HCT116 (cell line): ENCODE data around the gene HK2. TPM values are rescaled to one million over a fixed set of nuclear protein-coding genes. Genes with fewer than 3 reads are reported as not detected.

Experiments used
- ATAC-seq: fragments of 200-7000 bp; cut with Tn5 transposase; 2 replicates; pipeline ENCODE4 v1.9.1; 2020; ENCODE audit warnings: mild to moderate bottlenecking, moderate library complexity
- BruUV-seq: library from RNA; stranded (reverse); fragments of 400-500 nt; replicated peaks from 2 replicates; lab custom pipeline; 2021; lab: Mats Ljungman, UMichigan
- CTCF ChIA-PET: fragments of 300-600 bp; sonication (Branson Sonifier 250); formaldehyde crosslinking; loops from one replicate; lab custom pipeline; 2021; ENCODE audit warnings: antibody characterized with exemption; lab: Charles Lee
- POLR2A ChIA-PET: fragments of 300-600, 350-600 bp; sonication (Branson Sonifier 250); formaldehyde crosslinking; loops from one replicate; lab custom pipeline; 2021; ENCODE audit warnings: antibody characterized with exemption; lab: Charles Lee
- RAD21 ChIA-PET, 2 experiments: fragments of 300-600 bp; sonication (Branson Sonifier 250); formaldehyde crosslinking; loops; one replicate each; lab custom pipeline; 2023; ENCODE audit warnings: low total read pairs in 2 of 2; ENCODE audit not compliant: uncharacterized antibody in 2 of 2, unreplicated experiment in 2 of 2, low non-redundant PET in 1 of 2; lab: Charles Lee
- DNase-seq: peaks from one replicate; pipeline ENCODE4 v3.0.0-alpha.2; 2010; ENCODE audit warnings: low read depth, low spot score
- H2AFZ ChIP-seq: fragments of 200-600 bp; shearing (Covaris generic), sonication (generic); 2 replicates; pipeline ENCODE4 v1.6.1; 2017; ENCODE audit warnings: low read depth, mixed run types, mixed read lengths, antibody characterized with exemption, low read length; ENCODE audit not compliant: poor library complexity, severe bottlenecking
- H3K27ac ChIP-seq: 2 replicates; pipeline ENCODE4 v1.5.1; 2012; ENCODE audit warnings: low read depth, low read length
- H3K27me3 ChIP-seq: fragments of 200-600 bp; sonication (generic); 2 replicates; pipeline ENCODE4 v1.6.1; 2016; ENCODE audit warnings: mixed run types, low read length, mixed read lengths; ENCODE audit not compliant: insufficient read depth
- H3K36me3 ChIP-seq, 2 experiments: fragments of 200-500 bp in 1 of 2; fragments of 200-600 bp in 1 of 2; sonication (Bioruptor generic) in 1 of 2; sonication (generic) in 1 of 2; 2 replicates each; pipeline versions ENCODE4 v1.5.1 to v1.6.1; 2014 to 2016; ENCODE audit warnings: low read length in 2 of 2, inconsistent platforms in 1 of 2, mixed read lengths in 1 of 2, mixed run types in 1 of 2; ENCODE audit not compliant: insufficient read depth in 2 of 2, control insufficient read depth in 1 of 2
- H3K4me1 ChIP-seq, 2 experiments: fragments of 200-600 bp in 1 of 2; sonication (generic) in 1 of 2; 2 replicates each; pipeline versions ENCODE4 v1.5.1 to v1.6.1; 2012 to 2017; ENCODE audit warnings: low read length in 2 of 2, inconsistent platforms in 1 of 2, mild to moderate bottlenecking in 1 of 2, mixed read lengths in 1 of 2, mixed run types in 1 of 2, moderate library complexity in 1 of 2; ENCODE audit not compliant: insufficient read depth in 2 of 2, control insufficient read depth in 1 of 2
- H3K4me2 ChIP-seq: fragments of 200-600 bp; sonication (generic); 2 replicates; pipeline ENCODE4 v1.6.1; 2017; ENCODE audit warnings: mixed run types, low read length, mixed read lengths
- H3K4me3 ChIP-seq, 2 experiments: fragments of 200-600 bp in 1 of 2; sonication (generic) in 1 of 2; replicated peaks in 1 of 2; 2 replicates each; pipeline ENCODE4 v1.5.1; 2011 to 2016; ENCODE audit warnings: low read length in 2 of 2, control low read depth in 1 of 2, low read depth in 1 of 2, mild to moderate bottlenecking in 1 of 2, mixed read lengths in 1 of 2, mixed run types in 1 of 2
- H3K79me2 ChIP-seq: fragments of 200-600 bp; sonication (generic); 2 replicates; pipeline ENCODE4 v1.6.1; 2017; ENCODE audit warnings: mild to moderate bottlenecking, mixed run types, low read length, moderate library complexity, mixed read lengths; ENCODE audit not compliant: insufficient read depth
- H3K9ac ChIP-seq: fragments of 200-600 bp; sonication (generic); 2 replicates; pipeline ENCODE4 v1.6.1; 2016; ENCODE audit warnings: low read length, mixed read lengths
- H3K9me2 ChIP-seq: fragments of 200-600 bp; sonication (generic), shearing (Covaris generic); 2 replicates; pipeline ENCODE4 v1.6.1; 2017; ENCODE audit warnings: mixed run types, mild to moderate bottlenecking, moderate library complexity; ENCODE audit not compliant: insufficient read depth
- H3K9me3 ChIP-seq, 2 experiments: fragments of 200-500 bp in 1 of 2; fragments of 200-600 bp in 1 of 2; sonication (Bioruptor generic) in 1 of 2; sonication (generic) in 1 of 2; 2 replicates each; pipeline ENCODE4 v1.6.1; 2014 to 2017; ENCODE audit warnings: low read length in 2 of 2, mixed read lengths in 2 of 2, inconsistent platforms in 1 of 2, low read depth in 1 of 2, mild to moderate bottlenecking in 1 of 2, mixed run types in 1 of 2, moderate library complexity in 1 of 2; ENCODE audit not compliant: control insufficient read depth in 1 of 2, insufficient read depth in 1 of 2
- H4K20me1 ChIP-seq: fragments of 200-600 bp; sonication (generic), shearing (Covaris generic); 2 replicates; pipeline ENCODE4 v1.6.1; 2017; ENCODE audit warnings: mixed run types, mild to moderate bottlenecking, moderate library complexity; ENCODE audit not compliant: insufficient read depth
- CBX3 ChIP-seq: IDR thresholded peaks from 2 replicates; pipeline ENCODE4 v1.6.1; 2012; ENCODE audit warnings: low read depth
- CEBPB ChIP-seq: IDR thresholded peaks from 2 replicates; pipeline ENCODE4 v1.6.1; 2012; ENCODE audit warnings: low read depth
- EGR1 ChIP-seq: IDR thresholded peaks from 2 replicates; pipeline ENCODE4 v1.6.1; 2012; ENCODE audit warnings: low read depth
- ELF1 ChIP-seq: IDR thresholded peaks from 2 replicates; pipeline ENCODE4 v1.6.1; 2012; ENCODE audit warnings: low read depth, borderline replicate concordance
- EZH2 ChIP-seq: fragments of 200-600 bp; sonication (generic); IDR thresholded peaks from 2 replicates; pipeline ENCODE4 v1.6.1; 2017; ENCODE audit warnings: antibody characterized with exemption, mixed run types
- EZH2phosphoT487 ChIP-seq: fragments of 200-600 bp; IDR thresholded peaks from 2 replicates; pipeline ENCODE4 v1.6.1; 2018; ENCODE audit warnings: antibody characterized with exemption, borderline replicate concordance
- FOSL1 ChIP-seq: IDR thresholded peaks from 2 replicates; pipeline ENCODE4 v1.6.1; 2012; ENCODE audit warnings: low read depth
- POLR2A ChIP-seq: IDR thresholded peaks from 2 replicates; pipeline ENCODE4 v1.7.0; 2011; ENCODE audit warnings: borderline replicate concordance; ENCODE audit not compliant: insufficient read depth, insufficient read length; ENCODE audit errors: extremely low read depth
- RAD21 ChIP-seq: IDR thresholded peaks from 2 replicates; pipeline ENCODE4 v1.6.1; 2012; ENCODE audit warnings: low read depth, mild to moderate bottlenecking
- SIN3A ChIP-seq: IDR thresholded peaks from 2 replicates; pipeline ENCODE4 v1.6.1; 2012; ENCODE audit warnings: low read depth
- SP1 ChIP-seq: IDR thresholded peaks from 2 replicates; pipeline ENCODE4 v1.6.1; 2012; ENCODE audit warnings: low read depth
- SRF ChIP-seq: IDR thresholded peaks from 2 replicates; pipeline ENCODE4 v1.6.1; 2012; ENCODE audit warnings: low read depth
- TCF7L2 ChIP-seq: IDR thresholded peaks from 2 replicates; pipeline ENCODE4 v1.7.0; 2011; ENCODE audit warnings: borderline replicate concordance, inconsistent platforms; ENCODE audit not compliant: insufficient read depth, insufficient read length; ENCODE audit errors: extremely low read depth
- YY1 ChIP-seq: IDR thresholded peaks from 2 replicates; pipeline ENCODE4 v1.6.1; 2011; ENCODE audit warnings: low read length, low read depth, moderate library complexity, mild to moderate bottlenecking; ENCODE audit not compliant: insufficient replicate concordance; ENCODE audit errors: extremely low read depth
- ZFX ChIP-seq: fragments of 450-650 bp; IDR thresholded peaks from 2 replicates; pipeline ENCODE4 v1.6.1; 2017
- ZNF274 ChIP-seq: fragments of 200-500 bp; sonication (Bioruptor generic); IDR thresholded peaks from 2 replicates; pipeline ENCODE4 v1.6.1; 2014; ENCODE audit warnings: mild to moderate bottlenecking, low read depth, low read length, inconsistent platforms
- intact Hi-C: fragments of 100-400 bp; cut with micrococcal nuclease; formaldehyde crosslinking; loops from 2 replicates; pipeline ENCODE4 v1.10.0; 2022
- total RNA-seq: library from RNA; stranded (reverse); gene quantifications from one replicate; pipeline ENCODE4 v1.2.1, GENCODE V29; 2021; ENCODE audit not compliant: unreplicated experiment
- TF ChIP-seq, protein P1 (sequence below): IDR thresholded peaks from 2 replicates; pipeline ENCODE4 v1.6.1; 2012
- TF ChIP-seq, protein P2 (sequence below): IDR thresholded peaks from 2 replicates; pipeline ENCODE4 v1.6.1; 2012; ENCODE audit warnings: low read depth
- TF ChIP-seq, protein P3 (sequence below), 3 experiments: fragments of 200-600 bp in 1 of 3; sonication (generic) in 1 of 3; IDR thresholded peaks in 2 of 3; conservative IDR thresholded peaks in 1 of 3; 2 replicates each; pipeline ENCODE4 v1.5.1; 2012 to 2017; ENCODE audit warnings: low read depth in 2 of 3, low read length in 2 of 3, antibody characterized with exemption in 1 of 3, borderline replicate concordance in 1 of 3, control low read depth in 1 of 3, mild to moderate bottlenecking in 1 of 3, mixed read lengths in 1 of 3, mixed run types in 1 of 3, moderate library complexity in 1 of 3; ENCODE audit not compliant: insufficient read depth in 1 of 3

Gene HK2
- total RNA-seq, 1 experiment from 2014 or later: 42.5 TPM

DNA sequence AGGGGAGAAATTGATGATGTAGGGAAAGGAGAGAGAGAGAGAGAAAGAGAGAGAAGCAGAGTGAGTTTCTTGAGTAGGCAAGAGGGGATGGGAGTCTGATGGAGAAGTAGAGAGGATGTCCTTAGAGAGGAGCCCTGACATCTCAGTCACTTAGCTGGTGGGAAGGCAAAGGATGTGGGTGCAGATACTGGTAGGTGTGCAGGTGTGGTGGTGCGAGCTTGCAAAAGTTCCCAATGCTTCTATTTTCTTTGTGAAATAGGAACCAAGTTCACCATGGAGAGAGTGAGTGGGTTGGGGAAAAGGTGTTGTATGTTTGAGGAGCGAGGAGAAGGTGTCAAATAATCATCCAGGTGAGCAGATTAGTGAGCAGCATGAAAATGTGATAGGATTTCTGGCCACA lies 98.0 kb downstream of the HK2 start:
- H3K9me3 ChIP-seq: no peaks in the 10 kb centered on the region
- RAD21 ChIA-PET: no interaction called here
- no peak for ATAC-seq
- no peak overlapping the region for H3K9ac ChIP-seq
- no peak overlapping the region for H3K27ac ChIP-seq
- H3K79me2 ChIP-seq: no peaks in the 10 kb centered on the region
- no peak overlapping the region for H3K4me2 ChIP-seq
- POLR2A ChIA-PET: no interaction called here
- no peak overlapping the region for H3K4me3 ChIP-seq
- peaks cover 26% of the 10 kb centered on the region; the same call in 1 of the 2 replicates for H3K27me3 ChIP-seq
- no peaks in the 10 kb centered on the region for H3K4me1 ChIP-seq
- no peak for DNase-seq
- no peak for TF ChIP-seq CEBPB
- no peak for TF ChIP-seq SIN3A
- TF ChIP-seq CBX3: no peak
- TF ChIP-seq, protein P1, sequence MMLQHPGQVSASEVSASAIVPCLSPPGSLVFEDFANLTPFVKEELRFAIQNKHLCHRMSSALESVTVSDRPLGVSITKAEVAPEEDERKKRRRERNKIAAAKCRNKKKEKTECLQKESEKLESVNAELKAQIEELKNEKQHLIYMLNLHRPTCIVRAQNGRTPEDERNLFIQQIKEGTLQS: no peak
- TF ChIP-seq ZFX: no peak
- no peak for TF ChIP-seq FOSL1
- TF ChIP-seq ELF1: no peak
- TF ChIP-seq, protein P2, sequence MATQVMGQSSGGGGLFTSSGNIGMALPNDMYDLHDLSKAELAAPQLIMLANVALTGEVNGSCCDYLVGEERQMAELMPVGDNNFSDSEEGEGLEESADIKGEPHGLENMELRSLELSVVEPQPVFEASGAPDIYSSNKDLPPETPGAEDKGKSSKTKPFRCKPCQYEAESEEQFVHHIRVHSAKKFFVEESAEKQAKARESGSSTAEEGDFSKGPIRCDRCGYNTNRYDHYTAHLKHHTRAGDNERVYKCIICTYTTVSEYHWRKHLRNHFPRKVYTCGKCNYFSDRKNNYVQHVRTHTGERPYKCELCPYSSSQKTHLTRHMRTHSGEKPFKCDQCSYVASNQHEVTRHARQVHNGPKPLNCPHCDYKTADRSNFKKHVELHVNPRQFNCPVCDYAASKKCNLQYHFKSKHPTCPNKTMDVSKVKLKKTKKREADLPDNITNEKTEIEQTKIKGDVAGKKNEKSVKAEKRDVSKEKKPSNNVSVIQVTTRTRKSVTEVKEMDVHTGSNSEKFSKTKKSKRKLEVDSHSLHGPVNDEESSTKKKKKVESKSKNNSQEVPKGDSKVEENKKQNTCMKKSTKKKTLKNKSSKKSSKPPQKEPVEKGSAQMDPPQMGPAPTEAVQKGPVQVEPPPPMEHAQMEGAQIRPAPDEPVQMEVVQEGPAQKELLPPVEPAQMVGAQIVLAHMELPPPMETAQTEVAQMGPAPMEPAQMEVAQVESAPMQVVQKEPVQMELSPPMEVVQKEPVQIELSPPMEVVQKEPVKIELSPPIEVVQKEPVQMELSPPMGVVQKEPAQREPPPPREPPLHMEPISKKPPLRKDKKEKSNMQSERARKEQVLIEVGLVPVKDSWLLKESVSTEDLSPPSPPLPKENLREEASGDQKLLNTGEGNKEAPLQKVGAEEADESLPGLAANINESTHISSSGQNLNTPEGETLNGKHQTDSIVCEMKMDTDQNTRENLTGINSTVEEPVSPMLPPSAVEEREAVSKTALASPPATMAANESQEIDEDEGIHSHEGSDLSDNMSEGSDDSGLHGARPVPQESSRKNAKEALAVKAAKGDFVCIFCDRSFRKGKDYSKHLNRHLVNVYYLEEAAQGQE: no peak
- no peak for TF ChIP-seq TCF7L2
- no peak for TF ChIP-seq EZH2
- TF ChIP-seq RAD21: no peak
- no peak for TF ChIP-seq ZNF274
- TF ChIP-seq SP1: no peak
- no peak for TF ChIP-seq SRF
- no peak for TF ChIP-seq EZH2phosphoT487
- TF ChIP-seq POLR2A: no peak
- no peak for TF ChIP-seq YY1
- TF ChIP-seq, protein P3, sequence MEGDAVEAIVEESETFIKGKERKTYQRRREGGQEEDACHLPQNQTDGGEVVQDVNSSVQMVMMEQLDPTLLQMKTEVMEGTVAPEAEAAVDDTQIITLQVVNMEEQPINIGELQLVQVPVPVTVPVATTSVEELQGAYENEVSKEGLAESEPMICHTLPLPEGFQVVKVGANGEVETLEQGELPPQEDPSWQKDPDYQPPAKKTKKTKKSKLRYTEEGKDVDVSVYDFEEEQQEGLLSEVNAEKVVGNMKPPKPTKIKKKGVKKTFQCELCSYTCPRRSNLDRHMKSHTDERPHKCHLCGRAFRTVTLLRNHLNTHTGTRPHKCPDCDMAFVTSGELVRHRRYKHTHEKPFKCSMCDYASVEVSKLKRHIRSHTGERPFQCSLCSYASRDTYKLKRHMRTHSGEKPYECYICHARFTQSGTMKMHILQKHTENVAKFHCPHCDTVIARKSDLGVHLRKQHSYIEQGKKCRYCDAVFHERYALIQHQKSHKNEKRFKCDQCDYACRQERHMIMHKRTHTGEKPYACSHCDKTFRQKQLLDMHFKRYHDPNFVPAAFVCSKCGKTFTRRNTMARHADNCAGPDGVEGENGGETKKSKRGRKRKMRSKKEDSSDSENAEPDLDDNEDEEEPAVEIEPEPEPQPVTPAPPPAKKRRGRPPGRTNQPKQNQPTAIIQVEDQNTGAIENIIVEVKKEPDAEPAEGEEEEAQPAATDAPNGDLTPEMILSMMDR (IDR thresholded peaks at IDR 0.05 in 2 of 3, conservative IDR thresholded peaks at IDR 0.05 in 1 of 3; ENCODE audit: borderline replicate concordance in 1 of 3, insufficient read depth in 1 of 3, low read depth in 2 of 3, low read length in 2 of 3): no peak
- no peak for TF ChIP-seq EGR1
- CTCF ChIA-PET: no interaction called here
- BruUV-seq: no TSS peak
- no peaks in the 10 kb centered on the region for H3K36me3 ChIP-seq
- no peak overlapping the region for H2AFZ ChIP-seq
- no peaks in the 10 kb centered on the region for H4K20me1 ChIP-seq
- intact Hi-C loops: loop anchor here (10.0 kb wide), 1 partner anchor 123 kb away; no protein-coding TSS in a partner anchor
- no peaks in the 10 kb centered on the region for H3K9me2 ChIP-seq
